Measurements from ENCODE around the gene SLC46A1. TPM values are rescaled to one million over a fixed set of nuclear protein-coding genes. Genes with fewer than 3 reads are reported as not detected.

Gene SLC46A1
- total and polyA plus RNA-seq, 2 of the 8 experiments (the other 6 are each of a cell fraction or from before 2014, with no cell fraction given): 5.3 to 8.7 TPM

GRCh38 chr17:28402844-28403243, 3.2 kb downstream of the SLC46A1 start (continued):
- no peak for TF ChIP-seq CHD7 (IDR thresholded peaks at IDR 0.05; ENCODE audit: insufficient replicate concordance, low read length)
- TF ChIP-seq SIN3A (conservative IDR thresholded peaks at IDR 0.05 in 1 of 2, IDR thresholded peaks at IDR 0.05 in 1 of 2; ENCODE audit: low read depth in 1 of 2, low read length in 2 of 2): no peak
- no peak for TF ChIP-seq MAX (IDR thresholded peaks at IDR 0.05)
- no peak for TF ChIP-seq SIX5 (IDR thresholded peaks at IDR 0.05; ENCODE audit: low read depth, low read length)
- no peak for TF ChIP-seq BACH1 (IDR thresholded peaks at IDR 0.05; ENCODE audit: low read length)
- TF ChIP-seq TBP (IDR thresholded peaks at IDR 0.05; ENCODE audit: low read depth, low read length): no peak
- no peak for TF ChIP-seq SRF (IDR thresholded peaks at IDR 0.05; ENCODE audit: low read depth, low read length)
- TF ChIP-seq HDAC2 (IDR thresholded peaks at IDR 0.05; ENCODE audit: borderline replicate concordance in 1 of 2, low read depth in 2 of 2, low read length in 2 of 2): no peak
- no peak for TF ChIP-seq NRF1 (IDR thresholded peaks at IDR 0.05; ENCODE audit: low read depth, low read length)
- no peak for TF ChIP-seq SAP30 (IDR thresholded peaks at IDR 0.05; ENCODE audit: insufficient read depth, insufficient replicate concordance, low read length)
